H1 (cell line): ENCODE measurements around the gene SEL1L3. TPM values are rescaled to one million over a fixed set of nuclear protein-coding genes. Genes with fewer than 3 reads are reported as not detected.

Experiments used
- CTCF ChIA-PET: fragments of 300-600 bp; sonication (Branson Sonifier 250); formaldehyde crosslinking; loops from one replicate; lab custom pipeline; 2021; ENCODE audit not compliant: partially characterized antibody; lab: Charles Lee
- POLR2A ChIA-PET: fragments of 300-600 bp; sonication (Branson Sonifier 250); formaldehyde crosslinking; loops from one replicate; lab custom pipeline; 2021; ENCODE audit warnings: inconsistent platforms; ENCODE audit not compliant: partially characterized antibody; lab: Charles Lee
- DNase-seq, 2 experiments: peaks; one replicate each; pipeline versions ENCODE4 v3.0.0 to v3.0.0-alpha.2; 2010 to 2022; ENCODE audit warnings: low spot score in 2 of 2, low read depth in 1 of 2, mixed read lengths in 1 of 2
- FAIRE-seq: peaks from 2 replicates; lab custom pipeline; 2011; peaks lifted over from hg19 to GRCh38; lab: Jason Lieb, UNC
- H2AFZ ChIP-seq: 2 replicates; pipeline ENCODE4 v1.8.1; 2012; ENCODE audit warnings: low read length, inconsistent platforms
- H2AK5ac ChIP-seq: 2 replicates; pipeline ENCODE4 v1.6.1; 2013; ENCODE audit warnings: low read depth, low read length
- H2BK120ac ChIP-seq: replicated peaks from 2 replicates; pipeline ENCODE3; 2013; ENCODE audit warnings: low read depth, low read length, inconsistent platforms
- H2BK12ac ChIP-seq: 2 replicates; pipeline ENCODE4 v1.6.1; 2013; ENCODE audit warnings: low read depth, low read length
- H2BK15ac ChIP-seq: 2 replicates; pipeline ENCODE4 v1.6.1; 2013; ENCODE audit warnings: low read length
- H2BK20ac ChIP-seq: 2 replicates; pipeline ENCODE4 v1.6.1; 2013; ENCODE audit warnings: low read length
- H2BK5ac ChIP-seq: 2 replicates; pipeline ENCODE4 v1.6.1; 2013; ENCODE audit warnings: low read depth, low read length
- H3K14ac ChIP-seq: 2 replicates; pipeline ENCODE4 v1.6.1; 2013; ENCODE audit warnings: inconsistent platforms; ENCODE audit not compliant: insufficient read length
- H3K18ac ChIP-seq: 2 replicates; pipeline ENCODE4 v1.6.1; 2013; ENCODE audit warnings: low read length; ENCODE audit errors: extremely low read depth
- H3K23ac ChIP-seq: 2 replicates; pipeline ENCODE4 v1.6.1; 2013; ENCODE audit warnings: inconsistent platforms; ENCODE audit not compliant: insufficient read length
- H3K23me2 ChIP-seq: 2 replicates; pipeline ENCODE4 v1.6.1; 2013; ENCODE audit warnings: low read depth, low read length
- H3K27ac ChIP-seq: 2 replicates; pipeline ENCODE4 v1.6.1; 2011; ENCODE audit warnings: low read depth, low read length, inconsistent platforms
- H3K27me3 ChIP-seq, 4 experiments: replicated peaks in 1 of 4; 1 replicate in 1 of 4; 2 replicates in 3 of 4; pipeline versions ENCODE4 v1.6.1 to v1.8.1; 2011 to 2013; ENCODE audit warnings: low read length in 3 of 4, mild to moderate bottlenecking in 3 of 4, inconsistent platforms in 2 of 4, mixed read lengths in 2 of 4, moderate library complexity in 1 of 4; ENCODE audit not compliant: control insufficient read depth in 3 of 4, insufficient read depth in 3 of 4; ENCODE audit errors: extremely low read depth in 1 of 4
- H3K36me3 ChIP-seq, 4 experiments: 2 replicates each; pipeline versions ENCODE4 v1.6.1 to v1.8.1; 2011 to 2013; ENCODE audit warnings: mild to moderate bottlenecking in 4 of 4, low read length in 3 of 4, moderate library complexity in 2 of 4, control low read depth in 1 of 4, inconsistent platforms in 1 of 4; ENCODE audit not compliant: insufficient read depth in 4 of 4, control insufficient read depth in 2 of 4
- H3K4ac ChIP-seq: replicated peaks from 2 replicates; pipeline ENCODE3; 2013; ENCODE audit warnings: low read length, low read depth, mixed read lengths, inconsistent platforms; ENCODE audit not compliant: insufficient read length
- H3K4me1 ChIP-seq, 4 experiments: replicated peaks in 1 of 4; 1 replicate in 1 of 4; 2 replicates in 3 of 4; pipeline versions ENCODE4 v1.6.1 to v1.8.1; 2011 to 2013; ENCODE audit warnings: low read length in 3 of 4, inconsistent platforms in 2 of 4, mixed read lengths in 1 of 4; ENCODE audit not compliant: insufficient read depth in 4 of 4, control insufficient read depth in 3 of 4
- H3K4me2 ChIP-seq, 2 experiments: 2 replicates each; pipeline versions ENCODE4 v1.6.1 to v1.8.1; 2011 to 2013; ENCODE audit warnings: low read depth in 2 of 2, low read length in 2 of 2, control low read depth in 1 of 2, inconsistent platforms in 1 of 2, mild to moderate bottlenecking in 1 of 2; ENCODE audit not compliant: insufficient read depth in 1 of 2
- H3K4me3 ChIP-seq, 4 experiments: fragments of 200-600, 300-600 bp in 1 of 4; sonication (generic), shearing (Covaris generic), sonication (Bioruptor Twin) in 1 of 4; 2 replicates each; pipeline versions ENCODE4 v1.5.1 to v1.8.1; 2011 to 2016; ENCODE audit warnings: low read length in 4 of 4, low read depth in 3 of 4, control low read depth in 2 of 4, inconsistent platforms in 2 of 4, mild to moderate bottlenecking in 2 of 4, mixed read lengths in 1 of 4, moderate library complexity in 1 of 4; ENCODE audit not compliant: insufficient read depth in 2 of 4; ENCODE audit errors: extremely low read depth in 1 of 4
- H3K56ac ChIP-seq: replicated peaks from 2 replicates; pipeline ENCODE3; 2013; ENCODE audit warnings: low read depth, mild to moderate bottlenecking, mixed read lengths, low read length, inconsistent platforms; ENCODE audit not compliant: insufficient read length
- H3K79me1 ChIP-seq: 2 replicates; pipeline ENCODE4 v1.6.1; 2013; ENCODE audit warnings: low read depth, low read length, control low read depth
- H3K79me2 ChIP-seq, 2 experiments: 2 replicates each; pipeline versions ENCODE4 v1.6.1 to v1.8.1; 2012 to 2013; ENCODE audit warnings: low read length in 2 of 2, mild to moderate bottlenecking in 2 of 2, inconsistent platforms in 1 of 2; ENCODE audit not compliant: insufficient read depth in 2 of 2, control insufficient read depth in 1 of 2
- H3K9ac ChIP-seq, 4 experiments: replicated peaks in 1 of 4; 1 replicate in 1 of 4; 2 replicates in 3 of 4; pipeline versions ENCODE4 v1.6.1 to v1.8.1; 2011 to 2013; ENCODE audit warnings: low read depth in 3 of 4, low read length in 3 of 4, control low read depth in 2 of 4, mild to moderate bottlenecking in 2 of 4, moderate library complexity in 2 of 4, inconsistent platforms in 1 of 4; ENCODE audit errors: extremely low read depth in 1 of 4
- H3K9me3 ChIP-seq, 2 experiments: 2 replicates each; pipeline versions ENCODE4 v1.6.1 to v1.8.1; 2012 to 2013; ENCODE audit warnings: mild to moderate bottlenecking in 2 of 2, moderate library complexity in 2 of 2, control low read depth in 1 of 2, inconsistent platforms in 1 of 2, low read depth in 1 of 2, low read length in 1 of 2, mixed read lengths in 1 of 2; ENCODE audit not compliant: insufficient read depth in 2 of 2
- H4K20me1 ChIP-seq, 2 experiments: replicated peaks in 1 of 2; 2 replicates each; pipeline versions ENCODE3 to v1.8.1; 2011 to 2013; ENCODE audit warnings: inconsistent platforms in 2 of 2, low read length in 2 of 2, mild to moderate bottlenecking in 1 of 2; ENCODE audit not compliant: insufficient read depth in 2 of 2, control insufficient read depth in 1 of 2
- H4K5ac ChIP-seq: 2 replicates; pipeline ENCODE4 v1.6.1; 2013; ENCODE audit warnings: low read length, low read depth, mixed read lengths, inconsistent platforms; ENCODE audit not compliant: insufficient read length
- H4K8ac ChIP-seq: 2 replicates; pipeline ENCODE4 v1.8.0; 2013; ENCODE audit warnings: mild to moderate bottlenecking, moderate library complexity, low read length, inconsistent platforms; ENCODE audit not compliant: insufficient read depth; ENCODE audit errors: extremely low read depth
- H4K91ac ChIP-seq: replicated peaks from 2 replicates; pipeline ENCODE3; 2013; ENCODE audit warnings: low read length, mixed read lengths, inconsistent platforms; ENCODE audit not compliant: insufficient read length
- CBX8 ChIP-seq: fragments of 300-800, 300-1000 bp; sonication (generic); IDR thresholded peaks from 2 replicates; pipeline ENCODE4 v1.7.1; 2016; ENCODE audit warnings: low read depth, low read length, borderline replicate concordance
- HDAC6 ChIP-seq: IDR thresholded peaks from one replicate; pipeline ENCODE4 v1.7.1; 2012; ENCODE audit warnings: low read depth, mild to moderate bottlenecking, inconsistent platforms, low read length, moderate library complexity
- JUND ChIP-seq: IDR thresholded peaks from 2 replicates; pipeline ENCODE4 v1.6.1; 2011; ENCODE audit warnings: mild to moderate bottlenecking, improper control_type of control experiment, low read length
- POLR2A ChIP-seq, 2 experiments: IDR thresholded peaks; 1 replicate in 1 of 2; 2 replicates in 1 of 2; pipeline ENCODE4 v1.6.1; 2011; ENCODE audit warnings: low read depth in 2 of 2, low read length in 2 of 2, mild to moderate bottlenecking in 2 of 2; ENCODE audit errors: control extremely low read depth in 1 of 2
- RBBP5 ChIP-seq: IDR thresholded peaks from 2 replicates; pipeline ENCODE4 v1.7.1; 2012; ENCODE audit warnings: low read depth, mild to moderate bottlenecking, inconsistent platforms, low read length, moderate library complexity, borderline replicate concordance
- WGBS, 2 experiments: shearing (Covaris generic) in 1 of 2; methylation state at CpG; one replicate each; pipeline versions ENCODE4 v1.1.6 to v1.1.7; 2013 to 2015; ENCODE audit warnings: low lambda C conversion rate in 2 of 2, mixed read lengths in 2 of 2, inconsistent platforms in 1 of 2, low coverage in 1 of 2, missing lambda C conversion rate in 1 of 2; ENCODE audit not compliant: insufficient replicate concordance in 2 of 2, insufficient coverage in 1 of 2, insufficient read length in 1 of 2; ENCODE audit errors: extremely low coverage in 1 of 2, missing lambda C conversion rate in 1 of 2; 5-methylcytosine and 5-hydroxymethylcytosine counted together
- polyA plus RNA-seq, 7 experiments: library from polyadenylated mRNA; depleted of rRNA in 3 of 7; stranded (reverse) in 5 of 7; unstranded in 2 of 7; fragments of >200 nt in 5 of 7; fragments of 200-250 nt in 2 of 7; gene quantifications; 1 replicate in 5 of 7; 2 replicates in 1 of 7; 4 replicates in 1 of 7; pipeline versions ENCODE4 v1.2.1 to v1.2.3, GENCODE V29; 2011 to 2013; ENCODE audit warnings: missing spikeins in 2 of 7, mixed read lengths in 2 of 7
- total RNA-seq: library from RNA; stranded (reverse); fragmentation: NEBNext Ultra II Directional; extraction: Animal tissue kit (Norgen Biotek cat#: 25700); gene quantifications from 2 replicates; pipeline ENCODE4 v1.2.1, GENCODE V29; 2021
- TF ChIP-seq, protein P1 (sequence below): IDR thresholded peaks from 2 replicates; pipeline ENCODE4 v1.6.1; 2011; ENCODE audit warnings: low read length, improper control_type of control experiment

Gene SEL1L3
- total and polyA plus RNA-seq, 2 of the 8 experiments (the other 6 are each of a cell fraction or from before 2014, with no cell fraction given) = 18.2 to 54.0 TPM

DNA sequence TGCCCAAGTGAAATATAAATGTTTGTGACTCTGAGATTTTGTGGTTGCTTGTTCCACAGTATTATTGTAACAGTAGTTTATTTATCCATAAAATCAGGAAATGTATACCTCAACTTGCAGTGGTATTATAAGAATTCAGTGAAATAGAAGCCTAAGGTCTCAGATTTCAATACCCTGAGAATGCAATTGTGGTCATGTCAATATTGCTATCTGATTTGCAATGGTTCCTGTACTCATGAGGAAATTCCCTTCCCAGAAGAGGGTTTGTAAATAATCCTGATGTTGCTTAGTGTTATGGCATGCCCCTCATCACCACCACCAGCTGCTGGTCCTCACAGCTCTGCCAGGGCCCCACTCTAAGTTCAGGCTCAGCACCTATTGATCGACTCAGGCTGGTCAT lies 139.4 kb downstream of the SEL1L3 start:
- H2BK120ac ChIP-seq = no peak overlapping the region
- H4K5ac ChIP-seq = no peak overlapping the region
- H3K23me2 ChIP-seq = no peaks in the 10 kb centered on the region
- H3K23ac ChIP-seq = no peak overlapping the region
- H3K79me2 ChIP-seq = no peaks in the 10 kb centered on the region
- H2BK5ac ChIP-seq = no peak overlapping the region
- no peaks in the 10 kb centered on the region for H4K20me1 ChIP-seq
- H3K9ac ChIP-seq = no peak overlapping the region
- H4K91ac ChIP-seq = no peak overlapping the region
- H3K36me3 ChIP-seq = no peaks in the 10 kb centered on the region
- no peak overlapping the region for H2BK15ac ChIP-seq
- no peak overlapping the region for H2AK5ac ChIP-seq
- H3K18ac ChIP-seq = no peak overlapping the region
- no peaks in the 10 kb centered on the region for H3K4me1 ChIP-seq
- WGBS, 2 experiments = 77% methylated on average over 1 of the region's 1 CpG; no CpG with 5 or more reads in 1 of the 2 experiments
- H3K56ac ChIP-seq = no peak overlapping the region
- no peak overlapping the region for H2BK12ac ChIP-seq
- no peak overlapping the region for H3K4me2 ChIP-seq
- DNase-seq = no peak
- H4K8ac ChIP-seq = no peak overlapping the region
- no peak overlapping the region for H2AFZ ChIP-seq
- no peaks in the 10 kb centered on the region for H3K9me3 ChIP-seq
- no peak overlapping the region for H2BK20ac ChIP-seq
- ChIA-PET CTCF (interaction anchor here (1.2 kb wide), 2 partner anchors 60 to 283 kb away, joined by 3 to 4 read pairs; no protein-coding TSS in a partner anchor), POLR2A (interaction anchor here (1.1 kb wide), 1 partner anchor 26 kb away, joined by 3 read pairs; no protein-coding TSS in a partner anchor)
- no peak overlapping the region for H3K4me3 ChIP-seq
- no peaks in the 10 kb centered on the region for H3K79me1 ChIP-seq
- FAIRE-seq = no peak
- no peak overlapping the region for H3K4ac ChIP-seq
- no peak overlapping the region for H3K27ac ChIP-seq
- H3K27me3 ChIP-seq = no peaks in the 10 kb centered on the region
- H3K14ac ChIP-seq = no peak overlapping the region
- TF ChIP-seq POLR2A (IDR thresholded peaks at IDR 0.05; ENCODE audit: control extremely low read depth in 1 of 2, low read depth in 2 of 2, low read length in 2 of 2) (no peak), CBX8 (no peak), JUND (no peak), HDAC6 (no peak), RBBP5 (no peak)
- TF ChIP-seq, protein P1, sequence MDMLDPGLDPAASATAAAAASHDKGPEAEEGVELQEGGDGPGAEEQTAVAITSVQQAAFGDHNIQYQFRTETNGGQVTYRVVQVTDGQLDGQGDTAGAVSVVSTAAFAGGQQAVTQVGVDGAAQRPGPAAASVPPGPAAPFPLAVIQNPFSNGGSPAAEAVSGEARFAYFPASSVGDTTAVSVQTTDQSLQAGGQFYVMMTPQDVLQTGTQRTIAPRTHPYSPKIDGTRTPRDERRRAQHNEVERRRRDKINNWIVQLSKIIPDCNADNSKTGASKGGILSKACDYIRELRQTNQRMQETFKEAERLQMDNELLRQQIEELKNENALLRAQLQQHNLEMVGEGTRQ = no peak
